Memory B cell (primary cell): ENCODE measurements around the gene AVL9.
"Not testable (repeated sequence)": the region's sequence is repeated elsewhere in the genome, so short reads cannot be mapped to it uniquely, and the experiment has no call there.

Source experiments
- ATAC-seq: fragments of 150-1000 bp; cut with Tn5 transposase; 2 replicates; pipeline ENCODE4 v1.10.0; 2021; ENCODE audit warnings: low read depth, mild to moderate bottlenecking, moderate library complexity
- DNase-seq, 2 donors: peaks; one replicate each; pipeline ENCODE4 v3.0.0; 2022; ENCODE audit warnings: low spot score in 2 of 2
- H3K27ac Mint-ChIP-seq: one replicate; pipeline ENCODE4 v1.8.0; 2022; ENCODE audit warnings: mild to moderate bottlenecking, moderate library complexity, mixed read lengths
- H3K27me3 Mint-ChIP-seq: one replicate; pipeline ENCODE4 v1.8.0; 2022; ENCODE audit warnings: mixed read lengths
- H3K36me3 Mint-ChIP-seq: one replicate; pipeline ENCODE4 v1.8.0; 2022; ENCODE audit warnings: mild to moderate bottlenecking, mixed read lengths
- H3K4me1 Mint-ChIP-seq: one replicate; pipeline ENCODE4 v1.8.0; 2022; ENCODE audit warnings: mixed read lengths
- H3K4me3 Mint-ChIP-seq: one replicate; pipeline ENCODE4 v1.8.0; 2022; ENCODE audit warnings: mild to moderate bottlenecking, moderate library complexity, mixed read lengths
- H3K9me3 Mint-ChIP-seq: one replicate; pipeline ENCODE4 v1.8.0; 2022; ENCODE audit warnings: mixed read lengths

The AVL9 gene

DNA sequence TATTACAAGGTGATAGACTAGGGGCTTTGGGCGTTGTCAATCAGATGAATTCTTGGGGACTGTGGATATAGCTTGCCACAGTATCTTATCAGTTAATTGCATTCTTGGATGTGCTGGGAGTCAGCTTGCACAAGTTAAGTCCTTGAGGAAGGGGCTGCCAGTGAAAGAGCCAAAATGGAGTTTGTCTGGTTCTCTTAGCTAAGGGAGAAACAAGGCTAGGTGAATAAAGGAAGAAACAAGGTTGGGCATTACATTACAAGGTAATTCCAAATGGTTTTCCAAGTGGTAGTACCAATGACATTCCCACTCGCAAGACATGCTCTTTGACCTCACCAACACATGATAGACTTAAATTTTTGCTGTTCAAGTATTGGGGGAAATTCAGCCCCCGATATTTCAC, 108.2 kb downstream of the AVL9 start:
- not testable (repeated sequence) for H3K27me3 Mint-ChIP-seq, H3K27ac Mint-ChIP-seq, H3K4me3 Mint-ChIP-seq, DNase-seq, ATAC-seq, H3K4me1 Mint-ChIP-seq
- Mint-ChIP-seq H3K36me3 (peaks cover 14% of the 10 kb centered on the region), H3K9me3 (peaks cover 11% of the 10 kb centered on the region)

DNA sequence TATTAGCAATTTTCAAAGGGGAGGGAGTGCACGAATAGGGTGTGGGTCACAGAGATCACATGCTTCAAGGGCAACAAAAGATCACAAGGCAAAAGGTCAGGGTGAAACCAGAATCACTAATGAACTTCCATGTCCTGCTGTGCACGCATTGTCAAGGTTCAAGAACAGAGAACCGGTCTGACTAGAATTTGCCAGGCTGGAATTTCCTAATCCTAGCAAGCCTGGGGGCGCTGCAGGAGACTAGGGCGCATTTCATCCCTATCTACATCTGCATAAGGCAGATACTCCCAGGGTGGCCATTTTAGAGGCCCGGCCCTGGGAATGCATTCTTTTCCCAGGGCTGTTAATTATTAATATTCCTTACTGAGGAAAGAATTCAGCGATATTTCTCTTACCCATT, 108.8 kb downstream of the AVL9 start:
- H3K27me3 Mint-ChIP-seq, H3K27ac Mint-ChIP-seq, H3K4me3 Mint-ChIP-seq, ATAC-seq, H3K4me1 Mint-ChIP-seq, DNase-seq: not testable (repeated sequence)
- H3K36me3 Mint-ChIP-seq, result peaks cover 15% of the 10 kb centered on the region
- H3K9me3 Mint-ChIP-seq, result peaks cover 11% of the 10 kb centered on the region

DNA sequence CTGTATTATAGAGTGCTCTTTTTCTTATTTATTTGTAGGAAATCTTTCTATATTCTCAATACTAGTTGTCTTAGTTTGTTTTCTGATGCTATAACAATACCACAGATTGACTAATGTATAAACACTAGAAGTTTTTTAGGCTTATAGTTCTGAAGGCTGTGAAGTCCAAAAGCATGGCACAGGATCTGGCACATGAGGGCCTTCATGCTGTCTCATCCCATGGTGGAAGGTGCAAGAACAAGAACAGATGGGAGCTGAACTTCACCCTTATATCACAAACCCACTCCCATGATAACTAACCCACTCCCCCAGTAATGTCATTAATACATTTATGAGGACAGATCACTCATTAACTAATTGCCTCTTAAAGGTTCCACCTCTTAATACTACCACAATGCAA, 109.7 kb downstream of the AVL9 start:
- DNase-seq (no peak), ATAC-seq (no peak)
- H3K27ac Mint-ChIP-seq, result no peak overlapping the region
- H3K4me1 Mint-ChIP-seq, result no peaks in the 10 kb centered on the region
- H3K4me3 Mint-ChIP-seq, result no peak overlapping the region
- H3K27me3 Mint-ChIP-seq, result peaks cover 1% of the 10 kb centered on the region
- H3K36me3 Mint-ChIP-seq, result peaks cover 13% of the 10 kb centered on the region
- H3K9me3 Mint-ChIP-seq, result peaks cover 11% of the 10 kb centered on the region

DNA sequence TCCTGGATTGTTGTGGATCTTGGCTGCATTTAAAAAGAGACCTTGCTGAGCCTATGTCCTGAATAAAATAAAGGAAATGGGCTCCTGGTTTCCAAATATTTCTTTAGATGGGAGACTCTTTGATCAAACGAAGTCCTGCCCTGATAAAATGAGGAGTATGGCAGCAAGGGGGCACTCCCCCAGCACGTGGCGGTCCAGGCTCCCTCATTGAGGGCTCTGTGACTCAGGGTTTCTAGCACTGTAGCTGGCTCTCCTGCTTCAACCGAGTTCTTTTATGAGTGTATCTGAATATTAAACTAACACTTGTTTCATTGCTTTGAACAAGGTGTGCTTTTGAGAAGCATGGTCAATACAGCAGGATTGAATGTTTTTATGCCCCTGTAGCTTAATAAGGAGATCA, 114.2 kb downstream of the AVL9 start:
- ATAC-seq, result no peak
- H3K27ac Mint-ChIP-seq, result no peak overlapping the region
- H3K4me1 Mint-ChIP-seq, result no peaks in the 10 kb centered on the region
- no peak for DNase-seq
- peaks cover 11% of the 10 kb centered on the region for H3K36me3 Mint-ChIP-seq
- H3K4me3 Mint-ChIP-seq, result no peak overlapping the region
- peaks cover 1% of the 10 kb centered on the region for H3K27me3 Mint-ChIP-seq
- H3K9me3 Mint-ChIP-seq, result peaks cover 5% of the 10 kb centered on the region

DNA sequence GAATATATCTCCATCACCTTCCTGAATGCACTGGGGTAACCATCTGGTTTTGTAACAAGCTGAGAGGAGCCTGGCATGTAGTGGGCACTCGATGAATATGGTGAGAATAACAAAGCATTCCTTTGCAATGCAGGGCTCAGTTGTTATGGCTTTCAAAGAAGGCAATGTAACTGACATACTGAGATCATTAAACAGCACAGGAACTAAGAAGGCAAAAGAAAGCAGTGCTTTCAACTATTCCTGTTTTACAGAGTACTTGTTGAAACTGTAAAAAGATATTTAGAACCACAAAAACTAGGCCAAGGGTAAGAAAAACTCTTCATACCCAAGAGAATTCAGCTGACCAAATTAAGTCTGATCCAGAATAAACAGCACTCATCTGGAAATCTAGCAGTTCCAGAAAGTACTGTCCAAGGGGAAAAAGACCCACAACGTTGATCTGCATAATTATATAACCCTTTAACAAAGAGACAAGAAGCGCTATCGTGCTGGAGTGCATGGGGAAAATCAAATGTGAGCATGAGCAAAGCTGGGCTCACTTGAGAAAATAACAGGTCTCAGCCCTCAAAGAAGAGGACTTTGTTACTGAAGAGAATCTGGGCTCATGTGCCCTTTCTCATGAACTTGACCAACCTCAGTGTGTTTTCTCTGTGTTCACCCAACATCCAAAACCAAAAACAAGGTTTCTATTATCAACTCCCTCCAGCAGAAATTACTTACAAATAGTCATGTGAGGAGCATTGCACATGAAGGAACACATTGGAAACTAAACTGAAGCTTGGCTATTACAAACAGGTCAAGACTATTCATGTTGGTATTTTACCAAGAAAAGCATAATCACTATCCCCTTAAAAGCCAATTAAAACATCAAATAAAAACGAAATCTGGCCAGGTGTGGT, 116.2 kb downstream of the AVL9 start:
- no peak overlapping the region for H3K27ac Mint-ChIP-seq

DNA sequence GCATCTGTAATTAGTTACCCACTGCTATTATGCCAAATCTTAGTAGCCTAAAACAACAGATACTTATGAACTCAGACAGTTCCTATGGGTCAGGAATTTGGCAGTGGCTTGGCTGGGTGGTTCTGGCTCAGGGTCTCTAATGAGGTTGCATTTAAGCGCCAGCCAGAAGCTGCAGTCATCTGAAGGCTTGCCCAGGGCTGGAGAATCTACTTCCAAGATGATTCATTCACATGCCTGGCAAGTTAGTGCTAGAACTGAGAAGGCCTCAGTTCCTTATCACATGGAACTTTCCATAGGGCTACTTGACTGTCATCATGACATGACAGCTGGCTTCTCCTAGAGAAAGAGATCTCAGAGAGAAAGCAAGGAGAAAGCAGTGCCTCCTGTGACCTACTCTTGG, 121.3 kb downstream of the AVL9 start:
- ATAC-seq (no peak), DNase-seq (no peak)
- no peak overlapping the region for H3K4me3 Mint-ChIP-seq
- no peaks in the 10 kb centered on the region for H3K27me3 Mint-ChIP-seq
- H3K4me1 Mint-ChIP-seq, result no peaks in the 10 kb centered on the region
- no peak overlapping the region for H3K27ac Mint-ChIP-seq
- H3K36me3 Mint-ChIP-seq, result peaks cover 5% of the 10 kb centered on the region
- peaks cover 1% of the 10 kb centered on the region for H3K9me3 Mint-ChIP-seq

More for the DNA sequence above, 116.2 kb downstream of the AVL9 start:
- no peak for DNase-seq
- H3K4me1 Mint-ChIP-seq, result no peaks in the 10 kb centered on the region
- H3K9me3 Mint-ChIP-seq, result peaks cover 1% of the 10 kb centered on the region
- H3K4me3 Mint-ChIP-seq, result no peak overlapping the region
- H3K36me3 Mint-ChIP-seq, result peaks cover 8% of the 10 kb centered on the region
- H3K27me3 Mint-ChIP-seq, result peaks cover 1% of the 10 kb centered on the region
- no peak for ATAC-seq

DNA sequence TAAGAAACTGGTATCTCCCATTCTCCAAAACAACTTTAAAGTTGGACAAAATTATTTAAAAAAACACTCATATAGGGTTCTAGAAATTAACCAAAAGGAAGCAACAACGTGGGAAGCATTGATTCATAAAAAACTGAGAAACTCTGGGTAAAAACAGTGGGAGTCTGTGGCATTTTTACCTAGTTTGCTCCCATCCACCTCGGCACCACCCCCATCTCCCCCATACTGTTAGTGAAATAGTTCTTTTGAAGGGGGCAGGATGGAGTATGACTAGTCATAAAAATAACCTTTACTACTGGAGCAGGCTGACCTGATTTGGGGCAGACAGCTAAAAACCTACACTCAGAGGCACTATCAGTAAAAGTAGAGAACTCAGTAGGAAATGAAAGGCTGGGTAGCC, 123.2 kb downstream of the AVL9 start:
- Mint-ChIP-seq H3K36me3 (peaks cover 4% of the 10 kb centered on the region), H3K4me1 (no peaks in the 10 kb centered on the region), H3K4me3 (no peak overlapping the region), H3K27me3 (no peaks in the 10 kb centered on the region), H3K9me3 (peaks cover 1% of the 10 kb centered on the region), H3K27ac (no peak overlapping the region)
- no peak for DNase-seq
- ATAC-seq, result no peak

DNA sequence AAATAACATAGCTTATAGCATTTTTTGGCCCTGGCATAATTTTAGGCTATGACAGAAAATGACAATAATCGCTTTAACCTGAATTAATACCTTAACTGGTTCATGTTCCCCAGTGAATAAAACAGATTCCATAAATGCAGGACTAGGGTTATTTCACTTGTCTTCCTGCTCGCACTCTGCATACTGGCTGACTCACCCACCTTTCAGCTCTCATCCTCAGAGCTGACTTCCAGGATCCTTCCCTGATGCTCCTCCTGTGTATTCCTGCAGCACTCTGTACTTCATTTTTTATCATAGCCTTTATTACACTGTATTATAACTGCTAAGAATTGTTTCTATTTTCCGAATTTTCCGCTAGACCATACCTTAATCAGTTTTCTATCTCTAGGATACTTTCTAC, 123.7 kb downstream of the AVL9 start:
- no peak overlapping the region for H3K4me3 Mint-ChIP-seq
- DNase-seq (no peak), ATAC-seq (no peak)
- H3K9me3 Mint-ChIP-seq, result peaks cover 1% of the 10 kb centered on the region
- H3K36me3 Mint-ChIP-seq, result peaks cover 4% of the 10 kb centered on the region
- H3K27ac Mint-ChIP-seq, result no peak overlapping the region
- no peaks in the 10 kb centered on the region for H3K4me1 Mint-ChIP-seq
- H3K27me3 Mint-ChIP-seq, result no peaks in the 10 kb centered on the region

DNA sequence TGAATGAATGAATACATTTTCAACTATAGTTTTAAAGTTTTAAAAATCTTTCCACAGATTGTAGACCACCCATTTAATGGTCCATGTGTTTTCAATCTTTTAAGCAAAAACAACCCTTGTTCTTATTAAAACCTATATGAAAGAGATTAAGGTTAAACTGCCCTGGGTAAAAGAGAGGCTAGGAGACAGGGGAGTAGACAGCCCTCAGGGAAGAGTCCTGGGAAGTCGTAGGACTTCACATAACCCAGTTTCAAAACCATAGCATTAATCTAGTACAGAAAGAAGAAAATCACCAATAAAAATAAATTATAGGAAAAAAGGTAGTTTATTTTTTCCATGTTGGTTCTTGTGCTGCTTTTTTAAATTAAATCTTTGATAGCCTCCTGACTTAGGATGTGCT, 124.1 kb downstream of the AVL9 start:
- not testable (repeated sequence) for H3K36me3 Mint-ChIP-seq, H3K9me3 Mint-ChIP-seq, ATAC-seq, H3K4me3 Mint-ChIP-seq, H3K4me1 Mint-ChIP-seq, DNase-seq, H3K27ac Mint-ChIP-seq, H3K27me3 Mint-ChIP-seq

DNA sequence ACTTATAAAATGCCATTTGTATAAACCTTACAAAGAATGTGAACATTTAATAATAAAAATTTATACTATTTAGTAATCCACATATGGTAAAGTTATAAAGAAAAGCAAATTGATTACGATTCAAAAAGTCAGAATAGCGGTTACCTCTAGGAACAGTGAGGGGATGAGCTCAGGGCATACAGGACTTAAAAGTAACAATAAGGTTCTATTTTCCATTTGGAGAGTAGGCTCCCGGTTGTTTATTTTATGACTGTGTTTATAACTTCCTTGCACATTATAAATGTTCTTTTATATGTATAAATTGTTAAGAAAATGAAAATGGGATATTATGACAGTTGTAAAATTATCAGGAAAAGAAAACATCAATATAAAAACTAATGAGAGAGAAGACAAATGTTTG, 135.7 kb downstream of the AVL9 start:
- no peak for DNase-seq
- H3K4me1 Mint-ChIP-seq, result no peaks in the 10 kb centered on the region
- H3K36me3 Mint-ChIP-seq, result peaks cover 3% of the 10 kb centered on the region
- no peak overlapping the region for H3K27ac Mint-ChIP-seq
- no peaks in the 10 kb centered on the region for H3K9me3 Mint-ChIP-seq
- H3K4me3 Mint-ChIP-seq, result no peak overlapping the region
- H3K27me3 Mint-ChIP-seq, result no peaks in the 10 kb centered on the region
- no peak for ATAC-seq

DNA sequence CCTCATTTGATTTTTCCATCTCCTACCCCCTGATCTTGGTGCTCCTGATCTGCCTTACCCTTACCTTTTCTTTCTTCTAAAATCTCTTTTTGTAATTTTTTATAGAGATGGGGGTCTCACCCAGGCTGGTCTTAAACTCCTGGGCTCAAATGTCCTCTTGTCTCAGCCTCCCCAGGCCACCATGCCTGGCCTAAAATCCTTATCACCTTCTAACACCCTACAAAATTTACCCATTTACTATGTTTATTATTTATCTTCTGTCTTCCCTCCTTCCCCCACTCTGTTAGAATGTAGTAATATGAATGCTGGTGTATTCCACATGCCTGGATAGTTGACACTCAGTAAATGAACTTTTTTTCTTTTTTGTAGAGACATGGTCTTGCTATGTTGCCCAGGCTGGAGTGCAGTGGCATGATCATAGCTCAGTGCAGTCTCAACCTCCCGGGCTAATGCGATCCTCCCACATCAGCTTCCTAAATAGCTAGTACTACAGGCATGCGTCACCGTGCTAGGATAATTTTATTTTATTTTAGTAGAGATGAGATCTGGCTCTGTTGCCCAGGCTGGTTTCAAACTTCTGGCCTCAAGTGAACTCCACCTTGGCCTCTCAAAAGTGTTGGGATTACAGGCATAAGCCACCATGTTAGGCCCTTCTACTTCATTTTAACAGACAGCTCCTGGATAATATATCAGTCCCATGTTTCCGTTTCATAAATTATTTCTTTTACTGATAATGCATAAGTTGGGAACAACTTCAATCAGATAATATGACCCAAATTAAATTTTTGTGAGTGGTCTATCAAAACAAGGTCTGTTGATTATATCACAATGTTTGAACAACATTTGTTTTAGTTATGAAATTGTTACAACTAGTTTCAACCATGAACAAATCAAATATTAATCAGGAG, 136.6 kb downstream of the AVL9 start:
- not testable (repeated sequence) for H3K27ac Mint-ChIP-seq, H3K4me3 Mint-ChIP-seq, ATAC-seq, H3K36me3 Mint-ChIP-seq, H3K4me1 Mint-ChIP-seq, DNase-seq, H3K27me3 Mint-ChIP-seq, H3K9me3 Mint-ChIP-seq

DNA sequence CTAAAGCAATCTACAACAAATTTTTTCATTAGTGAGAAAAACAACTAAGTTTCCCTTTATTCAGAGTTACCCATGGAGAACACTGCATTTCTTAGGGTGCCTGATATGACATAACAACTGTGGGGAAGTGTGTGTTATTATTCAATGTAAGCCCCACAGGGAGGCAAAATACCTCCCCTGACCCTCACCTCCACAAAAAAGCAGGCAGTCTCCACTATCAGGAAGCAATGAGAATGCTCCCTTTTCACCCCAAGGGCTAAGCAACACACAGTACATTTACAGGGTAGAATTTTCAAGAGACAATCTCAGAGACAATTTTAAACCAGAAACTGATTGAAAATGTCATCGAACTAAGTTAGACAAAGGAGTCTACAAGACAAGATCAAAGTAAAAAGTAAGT, 138.2 kb downstream of the AVL9 start:
- H3K9me3 Mint-ChIP-seq, H3K27me3 Mint-ChIP-seq, H3K36me3 Mint-ChIP-seq, H3K27ac Mint-ChIP-seq, ATAC-seq, H3K4me1 Mint-ChIP-seq, H3K4me3 Mint-ChIP-seq, DNase-seq: not testable (repeated sequence)

DNA sequence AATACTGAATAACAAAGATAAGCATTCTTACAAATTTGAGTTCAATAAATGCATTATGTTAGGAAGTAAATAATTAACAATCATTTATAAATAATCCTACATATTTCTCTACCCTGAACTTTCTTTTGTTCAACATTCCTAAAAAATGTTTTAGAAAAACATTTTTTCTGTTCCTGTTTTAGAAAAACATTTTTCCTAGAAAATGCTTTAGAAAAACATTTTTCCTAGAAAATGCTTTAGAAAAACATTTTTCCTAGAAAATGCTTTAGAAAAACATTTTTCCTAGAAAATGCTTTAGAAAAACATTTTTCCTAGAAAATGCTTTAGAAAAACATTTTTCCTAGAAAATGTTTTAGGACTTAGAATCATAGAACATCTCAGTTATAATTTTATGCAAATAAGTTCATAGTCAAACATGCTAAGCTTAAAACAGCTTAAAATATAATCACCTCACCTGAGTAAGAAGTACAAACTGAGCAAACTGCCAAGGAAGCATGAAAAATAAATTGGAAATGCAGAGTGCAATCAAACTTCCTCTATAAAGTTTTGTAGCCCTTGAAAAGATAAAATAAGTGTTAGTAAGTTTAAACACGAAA, 139.6 kb downstream of the AVL9 start:
- H3K4me3 Mint-ChIP-seq, H3K27me3 Mint-ChIP-seq, H3K27ac Mint-ChIP-seq, H3K9me3 Mint-ChIP-seq, H3K36me3 Mint-ChIP-seq, ATAC-seq, DNase-seq: not testable (repeated sequence)
- H3K4me1 Mint-ChIP-seq, result peaks cover 20% of the 10 kb centered on the region
